ENCODE measurements around the gene SERPINA1. TPM values are rescaled to one million over a fixed set of nuclear protein-coding genes. Genes with fewer than 3 reads are reported as not detected.

SERPINA1 gene
- total RNA-seq, 1 experiment from 2014 or later: 150 TPM

GRCh38 chr14:94338023-94338422, 50.4 kb downstream of the SERPINA1 start:
- Mint-ChIP-seq H3K4me1 (ENCODE audit: low read depth, unreplicated experiment) (peaks cover 21% of the 10 kb centered on the region), H3K9me3 (ENCODE audit: unreplicated experiment) (no peaks in the 10 kb centered on the region), H3K27me3 (ENCODE audit: insufficient read depth, unreplicated experiment) (no peaks in the 10 kb centered on the region), H3K36me3 (ENCODE audit: insufficient read depth, unreplicated experiment) (no peaks in the 10 kb centered on the region), H3K4me3 (ENCODE audit: unreplicated experiment) (no peak overlapping the region), H3K27ac (ENCODE audit: unreplicated experiment) (no peak overlapping the region)
- no peak for DNase-seq
- TF ChIP-seq, protein P1, sequence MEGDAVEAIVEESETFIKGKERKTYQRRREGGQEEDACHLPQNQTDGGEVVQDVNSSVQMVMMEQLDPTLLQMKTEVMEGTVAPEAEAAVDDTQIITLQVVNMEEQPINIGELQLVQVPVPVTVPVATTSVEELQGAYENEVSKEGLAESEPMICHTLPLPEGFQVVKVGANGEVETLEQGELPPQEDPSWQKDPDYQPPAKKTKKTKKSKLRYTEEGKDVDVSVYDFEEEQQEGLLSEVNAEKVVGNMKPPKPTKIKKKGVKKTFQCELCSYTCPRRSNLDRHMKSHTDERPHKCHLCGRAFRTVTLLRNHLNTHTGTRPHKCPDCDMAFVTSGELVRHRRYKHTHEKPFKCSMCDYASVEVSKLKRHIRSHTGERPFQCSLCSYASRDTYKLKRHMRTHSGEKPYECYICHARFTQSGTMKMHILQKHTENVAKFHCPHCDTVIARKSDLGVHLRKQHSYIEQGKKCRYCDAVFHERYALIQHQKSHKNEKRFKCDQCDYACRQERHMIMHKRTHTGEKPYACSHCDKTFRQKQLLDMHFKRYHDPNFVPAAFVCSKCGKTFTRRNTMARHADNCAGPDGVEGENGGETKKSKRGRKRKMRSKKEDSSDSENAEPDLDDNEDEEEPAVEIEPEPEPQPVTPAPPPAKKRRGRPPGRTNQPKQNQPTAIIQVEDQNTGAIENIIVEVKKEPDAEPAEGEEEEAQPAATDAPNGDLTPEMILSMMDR (IDR thresholded peaks at IDR 0.05; ENCODE audit: insufficient read depth in 1 of 2, low read depth in 1 of 2, low read length in 1 of 2, severe bottlenecking in 1 of 2, unreplicated experiment in 1 of 2): no peak
- no TSS peak for BruUV-seq (replicated peaks)
- ChIA-PET CTCF (no interaction called here), POLR2A (no interaction called here)
- no peak overlapping the region for H3K4me3 ChIP-seq (ENCODE audit: low read depth, low read length)
- H3K9me3 ChIP-seq: no peaks in the 10 kb centered on the region
- H3K36me3 ChIP-seq (ENCODE audit: control insufficient read depth, insufficient read depth, low read length): no peaks in the 10 kb centered on the region
- intact Hi-C loops (cut with micrococcal nuclease; ENCODE audit: unreplicated experiment): no loop called here
- peaks cover 21% of the 10 kb centered on the region for H3K4me1 ChIP-seq
- no peaks in the 10 kb centered on the region for H3K27me3 ChIP-seq (replicated peaks; ENCODE audit: control insufficient read depth, insufficient read depth, low read length)

DNA sequence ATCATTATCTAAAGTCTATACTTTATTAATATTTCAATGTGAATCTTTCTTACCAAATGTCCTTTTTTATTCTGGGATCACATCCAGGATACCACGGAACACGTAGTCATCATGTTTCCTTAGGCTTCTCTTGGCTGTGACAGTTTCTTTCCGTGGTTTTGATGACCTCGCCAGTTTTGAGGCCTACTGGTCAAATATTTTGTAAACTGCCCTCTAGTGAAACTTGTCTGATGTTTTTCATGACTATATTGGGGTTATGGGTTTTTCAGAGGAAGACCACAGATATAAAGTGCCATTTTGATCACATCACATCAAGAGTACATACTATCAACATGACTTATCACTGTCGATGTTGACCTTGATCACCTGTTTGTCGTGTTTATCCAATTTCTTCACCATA, 51.1 kb downstream of the SERPINA1 start:
- H3K9me3 ChIP-seq: no peaks in the 10 kb centered on the region
- no TSS peak for BruUV-seq (replicated peaks)
- DNase-seq: no peak
- peaks cover 21% of the 10 kb centered on the region for H3K4me1 Mint-ChIP-seq (ENCODE audit: low read depth, unreplicated experiment)
- no peaks in the 10 kb centered on the region for H3K36me3 Mint-ChIP-seq (ENCODE audit: insufficient read depth, unreplicated experiment)
- POLR2A ChIA-PET: no interaction called here
- H3K27ac Mint-ChIP-seq (ENCODE audit: unreplicated experiment): no peak overlapping the region
- H3K9me3 Mint-ChIP-seq (ENCODE audit: unreplicated experiment): no peaks in the 10 kb centered on the region
- CTCF ChIA-PET: no interaction called here
- H3K4me3 Mint-ChIP-seq (ENCODE audit: unreplicated experiment): no peak overlapping the region
- H3K27me3 ChIP-seq (replicated peaks; ENCODE audit: control insufficient read depth, insufficient read depth, low read length): no peaks in the 10 kb centered on the region
- intact Hi-C loops (cut with micrococcal nuclease; ENCODE audit: unreplicated experiment): no loop called here
- TF ChIP-seq, protein P1 (IDR thresholded peaks at IDR 0.05; ENCODE audit: insufficient read depth in 1 of 2, low read depth in 1 of 2, low read length in 1 of 2, severe bottlenecking in 1 of 2, unreplicated experiment in 1 of 2): no peak
- H3K36me3 ChIP-seq (ENCODE audit: control insufficient read depth, insufficient read depth, low read length): no peaks in the 10 kb centered on the region
- H3K4me1 ChIP-seq: peaks cover 21% of the 10 kb centered on the region
- H3K4me3 ChIP-seq (ENCODE audit: low read depth, low read length): no peak overlapping the region
- H3K27me3 Mint-ChIP-seq (ENCODE audit: insufficient read depth, unreplicated experiment): no peaks in the 10 kb centered on the region

DNA sequence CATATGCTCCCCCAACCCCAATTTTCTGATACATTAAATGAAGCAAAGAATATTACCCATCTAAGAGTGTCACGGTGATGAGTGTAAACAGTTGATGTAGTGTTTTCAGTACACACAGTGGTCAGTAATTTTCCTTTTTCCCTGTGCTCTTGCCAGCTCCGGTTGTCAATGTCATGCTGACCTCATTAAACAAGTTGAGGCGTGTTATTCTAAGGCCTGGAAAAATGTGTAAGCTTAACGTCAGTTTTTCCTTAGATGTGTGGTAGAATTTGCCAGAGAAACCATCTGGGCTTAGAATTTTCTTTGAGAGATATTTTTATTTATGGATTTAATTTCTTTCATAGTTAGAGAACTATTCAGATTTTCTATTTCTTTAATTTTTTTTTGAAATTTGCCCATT, 53.5 kb downstream of the SERPINA1 start:
- H3K27me3 Mint-ChIP-seq (ENCODE audit: insufficient read depth, unreplicated experiment): no peaks in the 10 kb centered on the region
- DNase-seq: no peak

More for the DNA sequence above, 53.5 kb downstream of the SERPINA1 start:
- CTCF ChIA-PET: no interaction called here
- Mint-ChIP-seq H3K4me3 (ENCODE audit: unreplicated experiment) (no peak overlapping the region), H3K4me1 (ENCODE audit: low read depth, unreplicated experiment) (no peaks in the 10 kb centered on the region), H3K9me3 (ENCODE audit: unreplicated experiment) (no peaks in the 10 kb centered on the region), H3K36me3 (ENCODE audit: insufficient read depth, unreplicated experiment) (no peaks in the 10 kb centered on the region), H3K27ac (ENCODE audit: unreplicated experiment) (no peak overlapping the region)
- Histone ChIP-seq H3K4me1 (peaks cover 6% of the 10 kb centered on the region), H3K9me3 (no peaks in the 10 kb centered on the region), H3K27me3 (replicated peaks; ENCODE audit: control insufficient read depth, insufficient read depth, low read length) (no peaks in the 10 kb centered on the region), H3K36me3 (ENCODE audit: control insufficient read depth, insufficient read depth, low read length) (no peaks in the 10 kb centered on the region), H3K4me3 (ENCODE audit: low read depth, low read length) (no peak overlapping the region)
- TF ChIP-seq, protein P1 (IDR thresholded peaks at IDR 0.05; ENCODE audit: insufficient read depth in 1 of 2, low read depth in 1 of 2, low read length in 1 of 2, severe bottlenecking in 1 of 2, unreplicated experiment in 1 of 2): no peak
- no TSS peak for BruUV-seq (replicated peaks)
- POLR2A ChIA-PET: no interaction called here
- intact Hi-C loops (cut with micrococcal nuclease; ENCODE audit: unreplicated experiment): no loop called here

All from Caco-2 (cell line).